Type B pancreatic cell (in vitro differentiated cells): ENCODE measurements around the gene NR1H4. TPM values are rescaled to one million over a fixed set of nuclear protein-coding genes. Genes with fewer than 3 reads are reported as not detected.

Source experiments
- DNase-seq: peaks from one replicate; pipeline ENCODE4 v3.0.0; 2021; ENCODE audit warnings: mixed read lengths; ENCODE audit not compliant: unreplicated experiment; ENCODE audit errors: extremely low spot score
- H3K27ac Mint-ChIP-seq: 2 replicates; pipeline ENCODE4 v1.8.0; 2021; ENCODE audit warnings: mild to moderate bottlenecking, mixed read lengths
- H3K27me3 Mint-ChIP-seq: 2 replicates; pipeline ENCODE4 v1.8.0; 2021; ENCODE audit warnings: mixed read lengths
- H3K36me3 Mint-ChIP-seq: 2 replicates; pipeline ENCODE4 v1.8.0; 2021; ENCODE audit warnings: mixed read lengths
- H3K4me1 Mint-ChIP-seq: one replicate; pipeline ENCODE4 v1.8.0; 2021; ENCODE audit warnings: mixed read lengths; ENCODE audit not compliant: unreplicated experiment
- H3K4me3 Mint-ChIP-seq: 2 replicates; pipeline ENCODE4 v1.8.0; 2021; ENCODE audit warnings: mild to moderate bottlenecking, mixed read lengths
- H3K9me3 Mint-ChIP-seq: 2 replicates; pipeline ENCODE4 v1.8.0; 2021; ENCODE audit warnings: mixed read lengths
- CTCF ChIP-seq: fragments of 200-600 bp; sonication (generic); conservative IDR thresholded peaks from 2 replicates; pipeline ENCODE4 v1.5.0; 2021; ENCODE audit warnings: antibody characterized with exemption, mild to moderate bottlenecking
- total RNA-seq: library from RNA; stranded (reverse); gene quantifications from 2 replicates; pipeline ENCODE4 v1.2.1, GENCODE V29; 2021; ENCODE audit warnings: low replicate concordance

NR1H4 gene
- total RNA-seq, 1 donor from 2014 or later = 2.1 TPM

- Mint-ChIP-seq H3K27ac (no peak overlapping the region), H3K4me3 (no peak overlapping the region), H3K36me3 (no peaks in the 10 kb centered on the region)
These were observed 15.5 kb upstream of the NR1H4 start for GRCh38 chr12:100458191-100458590.

GRCh38 chr12:100460702-100461101 lies 13.0 kb upstream of the NR1H4 start:
- no peak for TF ChIP-seq CTCF
- H3K27me3 Mint-ChIP-seq = no peaks in the 10 kb centered on the region
- H3K27ac Mint-ChIP-seq = no peak overlapping the region
- no peak overlapping the region for H3K4me3 Mint-ChIP-seq
- no peaks in the 10 kb centered on the region for H3K36me3 Mint-ChIP-seq
- H3K4me1 Mint-ChIP-seq = no peaks in the 10 kb centered on the region
- no peaks in the 10 kb centered on the region for H3K9me3 Mint-ChIP-seq
- no peak for DNase-seq

More at GRCh38 chr12:100458191-100458590, 15.5 kb upstream of the NR1H4 start:
- TF ChIP-seq CTCF = no peak
- no peaks in the 10 kb centered on the region for H3K4me1 Mint-ChIP-seq
- H3K27me3 Mint-ChIP-seq = peaks cover 4% of the 10 kb centered on the region
- H3K9me3 Mint-ChIP-seq = no peaks in the 10 kb centered on the region
- no peak for DNase-seq

GRCh38 chr12:100461330-100461973 lies 12.2 kb upstream of the NR1H4 start:
- Mint-ChIP-seq H3K4me3 (no peak overlapping the region), H3K9me3 (no peaks in the 10 kb centered on the region), H3K4me1 (no peaks in the 10 kb centered on the region), H3K27ac (no peak overlapping the region), H3K27me3 (no peaks in the 10 kb centered on the region), H3K36me3 (no peaks in the 10 kb centered on the region)
- DNase-seq = no peak
- TF ChIP-seq CTCF = no peak

GRCh38 chr12:100463661-100464060 lies 10.0 kb upstream of the NR1H4 start:
- Mint-ChIP-seq H3K4me1 (no peaks in the 10 kb centered on the region), H3K36me3 (no peaks in the 10 kb centered on the region), H3K27ac (no peak overlapping the region), H3K4me3 (no peak overlapping the region), H3K27me3 (no peaks in the 10 kb centered on the region), H3K9me3 (no peaks in the 10 kb centered on the region)
- TF ChIP-seq CTCF = no peak
- DNase-seq = no peak

GRCh38 chr12:100464529-100464928 lies 9.1 kb upstream of the NR1H4 start:
- Mint-ChIP-seq H3K36me3 (no peaks in the 10 kb centered on the region), H3K27me3 (no peaks in the 10 kb centered on the region), H3K4me3 (no peak overlapping the region), H3K4me1 (no peaks in the 10 kb centered on the region), H3K9me3 (no peaks in the 10 kb centered on the region), H3K27ac (no peak overlapping the region)
- no peak for TF ChIP-seq CTCF
- DNase-seq = no peak
